ENCODE data around the gene TTLL5. TPM values are rescaled to one million over a fixed set of nuclear protein-coding genes. Genes with fewer than 3 reads are reported as not detected.

The TTLL5 gene
- total RNA-seq, 1 donor from 2014 or later, result 43.1 TPM

DNA sequence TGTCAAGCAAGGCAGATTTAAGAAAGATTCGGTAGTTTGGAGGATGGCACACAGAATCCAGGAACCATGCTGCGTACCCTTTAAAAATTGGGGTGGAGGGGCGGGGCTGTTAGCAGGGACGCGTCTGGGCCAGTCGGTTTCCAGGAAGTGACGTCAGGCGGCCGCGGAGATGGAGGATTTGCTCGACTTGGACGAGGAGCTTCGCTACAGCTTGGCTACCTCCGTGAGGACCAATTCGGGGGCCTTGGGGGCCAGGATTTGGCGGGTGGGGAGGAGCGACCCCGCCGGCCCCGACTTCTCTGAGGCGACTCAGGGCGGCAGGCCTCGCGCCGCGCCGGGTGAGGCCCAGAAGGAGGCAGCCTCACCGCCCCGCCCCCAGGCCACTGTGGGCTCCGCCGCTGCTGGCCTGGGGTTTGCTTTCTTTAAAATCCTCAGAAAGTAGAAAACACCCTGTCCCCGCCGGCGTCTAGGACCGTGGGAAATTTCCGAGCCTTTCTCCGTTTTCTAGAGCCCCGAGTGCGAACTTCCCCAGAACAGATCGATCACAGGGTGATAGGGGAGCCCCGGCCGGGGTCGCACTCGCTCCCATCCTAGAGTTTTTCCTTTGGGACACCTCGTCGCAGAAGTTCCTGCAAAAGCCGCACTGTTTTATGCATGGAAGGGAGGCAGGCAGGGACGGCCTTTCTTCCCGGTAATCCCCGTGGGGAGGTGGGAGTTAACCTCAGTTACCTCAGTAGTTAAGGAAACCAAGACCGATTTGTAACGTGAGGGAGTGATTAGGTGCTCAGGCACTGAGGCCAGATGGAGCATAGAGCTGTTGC lies 324.8 kb downstream of the TTLL5 start, which contains the start of gene IFT43:
IFT43 (plus strand) TSS at position 146 of the 821 bp plus-strand sequence; CDS start at position 170, 24 bp downstream.
- H3K27ac Mint-ChIP-seq (ENCODE audit: unreplicated experiment), result peak within 1 kb of the TSS; percentile 73
- TF ChIP-seq, protein P1, sequence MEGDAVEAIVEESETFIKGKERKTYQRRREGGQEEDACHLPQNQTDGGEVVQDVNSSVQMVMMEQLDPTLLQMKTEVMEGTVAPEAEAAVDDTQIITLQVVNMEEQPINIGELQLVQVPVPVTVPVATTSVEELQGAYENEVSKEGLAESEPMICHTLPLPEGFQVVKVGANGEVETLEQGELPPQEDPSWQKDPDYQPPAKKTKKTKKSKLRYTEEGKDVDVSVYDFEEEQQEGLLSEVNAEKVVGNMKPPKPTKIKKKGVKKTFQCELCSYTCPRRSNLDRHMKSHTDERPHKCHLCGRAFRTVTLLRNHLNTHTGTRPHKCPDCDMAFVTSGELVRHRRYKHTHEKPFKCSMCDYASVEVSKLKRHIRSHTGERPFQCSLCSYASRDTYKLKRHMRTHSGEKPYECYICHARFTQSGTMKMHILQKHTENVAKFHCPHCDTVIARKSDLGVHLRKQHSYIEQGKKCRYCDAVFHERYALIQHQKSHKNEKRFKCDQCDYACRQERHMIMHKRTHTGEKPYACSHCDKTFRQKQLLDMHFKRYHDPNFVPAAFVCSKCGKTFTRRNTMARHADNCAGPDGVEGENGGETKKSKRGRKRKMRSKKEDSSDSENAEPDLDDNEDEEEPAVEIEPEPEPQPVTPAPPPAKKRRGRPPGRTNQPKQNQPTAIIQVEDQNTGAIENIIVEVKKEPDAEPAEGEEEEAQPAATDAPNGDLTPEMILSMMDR (IDR thresholded peaks at IDR 0.05; ENCODE audit: partially characterized antibody, unreplicated experiment), result no peak
- peak; percentile 88 for DNase-seq
- peaks cover 5% of the 10 kb centered on the region for H3K27me3 Mint-ChIP-seq (ENCODE audit: unreplicated experiment)
- H3K9me3 Mint-ChIP-seq (ENCODE audit: unreplicated experiment), result peaks cover 6% of the 10 kb centered on the region
- H3K4me1 Mint-ChIP-seq (ENCODE audit: low read depth, unreplicated experiment), result peaks cover 12% of the 10 kb centered on the region
- H3K36me3 Mint-ChIP-seq (ENCODE audit: unreplicated experiment), result no peaks in the 10 kb centered on the region
- peak within 1 kb of the TSS; percentile 98 for H3K4me3 Mint-ChIP-seq (ENCODE audit: unreplicated experiment)

GRCh38 chr14:75986439-75986765 lies 325.4 kb downstream of the TTLL5 start:
- DNase-seq, result no peak
- H3K4me3 Mint-ChIP-seq (ENCODE audit: unreplicated experiment), result peak overlapping the region; percentile 98
- peaks cover 8% of the 10 kb centered on the region for H3K4me1 Mint-ChIP-seq (ENCODE audit: low read depth, unreplicated experiment)
- H3K36me3 Mint-ChIP-seq (ENCODE audit: unreplicated experiment), result no peaks in the 10 kb centered on the region
- peaks cover 3% of the 10 kb centered on the region for H3K9me3 Mint-ChIP-seq (ENCODE audit: unreplicated experiment)
- TF ChIP-seq, protein P1 (IDR thresholded peaks at IDR 0.05; ENCODE audit: partially characterized antibody, unreplicated experiment), result no peak
- H3K27ac Mint-ChIP-seq (ENCODE audit: unreplicated experiment), result peak overlapping the region; percentile 73
- H3K27me3 Mint-ChIP-seq (ENCODE audit: unreplicated experiment), result peaks cover 5% of the 10 kb centered on the region

- TF ChIP-seq, protein P1 (IDR thresholded peaks at IDR 0.05; ENCODE audit: partially characterized antibody, unreplicated experiment), result no peak
- Mint-ChIP-seq H3K27me3 (ENCODE audit: unreplicated experiment) (peaks cover 2% of the 10 kb centered on the region), H3K9me3 (ENCODE audit: unreplicated experiment) (no peaks in the 10 kb centered on the region), H3K27ac (ENCODE audit: unreplicated experiment) (no peak overlapping the region), H3K4me3 (ENCODE audit: unreplicated experiment) (no peak overlapping the region), H3K36me3 (ENCODE audit: unreplicated experiment) (no peaks in the 10 kb centered on the region), H3K4me1 (ENCODE audit: low read depth, unreplicated experiment) (peaks cover 4% of the 10 kb centered on the region)
- DNase-seq, result no peak
These were observed 326.3 kb downstream of the TTLL5 start for GRCh38 chr14:75987201-75987970.

GRCh38 chr14:75989134-75989533 lies 328.1 kb downstream of the TTLL5 start:
- no peak for DNase-seq
- Mint-ChIP-seq H3K4me3 (ENCODE audit: unreplicated experiment) (no peak overlapping the region), H3K27me3 (ENCODE audit: unreplicated experiment) (no peaks in the 10 kb centered on the region), H3K4me1 (ENCODE audit: low read depth, unreplicated experiment) (peaks cover 4% of the 10 kb centered on the region), H3K9me3 (ENCODE audit: unreplicated experiment) (no peaks in the 10 kb centered on the region), H3K27ac (ENCODE audit: unreplicated experiment) (no peak overlapping the region), H3K36me3 (ENCODE audit: unreplicated experiment) (no peaks in the 10 kb centered on the region)
- TF ChIP-seq, protein P1 (IDR thresholded peaks at IDR 0.05; ENCODE audit: partially characterized antibody, unreplicated experiment), result no peak
